OCI-LY3 (cell line): Measurements from ENCODE around the gene FBN2.

ENCODE experiments used
- H2AFZ ChIP-seq: fragments of 200-600, 300-600 bp; shearing (Covaris generic); 2 replicates; pipeline ENCODE4 v1.6.0; 2014; ENCODE audit warnings: antibody characterized with exemption, low read depth, low read length
- H3K27ac ChIP-seq: fragments of 200-600, 300-600 bp; sonication (generic); 2 replicates; pipeline ENCODE4 v1.5.1; 2014; ENCODE audit warnings: mild to moderate bottlenecking, low read length, moderate library complexity, mixed read lengths
- H3K27me3 ChIP-seq: fragments of 200-600, 300-600 bp; sonication (generic); 2 replicates; pipeline ENCODE4 v1.6.1; 2014; ENCODE audit warnings: low read depth, low read length, mixed read lengths
- H3K36me3 ChIP-seq: fragments of 200-600, 300-600 bp; sonication (generic); replicated peaks from 2 replicates; pipeline ENCODE3; 2014; ENCODE audit warnings: low read depth, low read length, mixed read lengths
- H3K4me1 ChIP-seq: fragments of 300-600, 200-600 bp; sonication (generic); 2 replicates; pipeline ENCODE4 v1.6.1; 2014; ENCODE audit warnings: low read length, mixed read lengths
- H3K4me2 ChIP-seq: fragments of 200-600, 300-600 bp; sonication (generic); 2 replicates; pipeline ENCODE4 v1.6.1; 2014; ENCODE audit warnings: low read length, mixed read lengths
- H3K4me3 ChIP-seq: fragments of 300-600, 200-600 bp; sonication (generic); 2 replicates; pipeline ENCODE4 v1.5.1; 2014; ENCODE audit warnings: antibody characterized with exemption, mild to moderate bottlenecking, low read length, moderate library complexity
- H3K79me2 ChIP-seq: fragments of 300-600, 200-600 bp; shearing (Covaris generic); 2 replicates; pipeline ENCODE4 v1.6.1; 2014; ENCODE audit warnings: mild to moderate bottlenecking, low read length, mixed read lengths
- H3K9ac ChIP-seq: fragments of 300-600, 200-600 bp; shearing (Covaris generic); 2 replicates; pipeline ENCODE4 v1.6.0; 2014; ENCODE audit warnings: mild to moderate bottlenecking, low read length, moderate library complexity
- H3K9me3 ChIP-seq: fragments of 200-600, 300-600 bp; shearing (Covaris generic); 2 replicates; pipeline ENCODE4 v1.6.1; 2014; ENCODE audit warnings: low read length, mixed read lengths; ENCODE audit not compliant: insufficient read depth
- H4K20me1 ChIP-seq: fragments of 200-600, 300-600 bp; sonication (generic); 2 replicates; pipeline ENCODE4 v1.6.1; 2016; ENCODE audit warnings: low read length, mixed read lengths; ENCODE audit not compliant: insufficient read depth
- CTCF ChIP-seq: fragments of 200-600, 300-600 bp; sonication (generic); IDR thresholded peaks from 2 replicates; pipeline ENCODE4 v1.5.1; 2014; ENCODE audit warnings: antibody characterized with exemption, low read length, low read depth
- EZH2phosphoT487 ChIP-seq: fragments of 200-600 bp; shearing (Covaris generic); IDR thresholded peaks from 2 replicates; pipeline ENCODE4 v1.6.1; 2018; ENCODE audit warnings: antibody characterized with exemption, mixed run types, low read depth

The FBN2 gene

DNA sequence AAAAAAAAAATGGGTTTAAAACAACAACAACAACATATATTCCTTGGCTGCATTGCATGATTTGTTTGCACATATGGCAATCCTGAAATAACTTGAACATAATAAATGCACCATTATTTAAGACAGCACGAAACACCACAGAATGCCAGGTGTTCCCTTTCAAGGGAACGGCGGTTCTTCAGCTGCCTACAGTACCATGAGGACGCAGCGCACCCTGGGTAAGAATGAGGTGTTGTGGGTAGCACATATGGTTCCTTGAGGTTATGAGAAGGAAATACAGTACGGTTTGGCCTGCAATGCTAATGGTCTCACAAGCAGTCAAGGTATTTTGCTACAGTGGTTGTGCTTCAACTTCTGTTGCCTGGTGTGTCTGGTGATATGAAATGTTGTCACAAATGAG lies 279.7 kb downstream of the FBN2 start:
- H3K9ac ChIP-seq = no peak overlapping the region
- H3K27me3 ChIP-seq = no peaks in the 10 kb centered on the region
- no peak for TF ChIP-seq CTCF
- H3K27ac ChIP-seq = no peak overlapping the region
- H3K9me3 ChIP-seq = no peaks in the 10 kb centered on the region
- H3K79me2 ChIP-seq = no peaks in the 10 kb centered on the region
- peaks cover 7% of the 10 kb centered on the region for H3K4me1 ChIP-seq
- no peak overlapping the region for H3K4me3 ChIP-seq
- no peak overlapping the region for H2AFZ ChIP-seq
- H3K4me2 ChIP-seq = no peak overlapping the region
- no peaks in the 10 kb centered on the region for H3K36me3 ChIP-seq
- H4K20me1 ChIP-seq = no peaks in the 10 kb centered on the region

DNA sequence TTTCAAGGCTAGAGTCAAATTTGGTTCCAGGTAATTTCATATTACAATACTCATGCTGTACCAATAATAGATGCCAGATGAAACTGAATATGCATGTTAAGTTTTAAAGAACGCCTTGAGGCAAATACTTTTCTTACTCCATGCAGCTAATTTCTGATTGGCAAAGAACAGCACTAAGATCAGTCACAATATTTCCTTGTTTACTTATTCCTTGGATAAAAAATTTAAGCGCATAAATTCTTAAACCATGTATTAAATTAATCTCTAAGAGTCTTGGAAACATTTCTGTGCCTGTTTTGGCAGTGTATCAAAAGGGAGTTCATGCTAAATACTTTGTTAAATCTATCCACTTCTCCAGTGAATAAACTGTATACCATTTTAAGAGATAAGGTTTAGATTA lies 281.0 kb downstream of the FBN2 start:
- Histone ChIP-seq H3K36me3 (no peaks in the 10 kb centered on the region), H3K79me2 (no peaks in the 10 kb centered on the region), H3K27me3 (no peaks in the 10 kb centered on the region), H3K9ac (no peak overlapping the region), H3K27ac (no peak overlapping the region), H3K4me1 (peaks cover 7% of the 10 kb centered on the region), H4K20me1 (no peaks in the 10 kb centered on the region), H3K4me3 (no peak overlapping the region), H2AFZ (no peak overlapping the region), H3K9me3 (no peaks in the 10 kb centered on the region), H3K4me2 (no peak overlapping the region)
- no peak for TF ChIP-seq EZH2phosphoT487
- no peak for TF ChIP-seq CTCF

DNA sequence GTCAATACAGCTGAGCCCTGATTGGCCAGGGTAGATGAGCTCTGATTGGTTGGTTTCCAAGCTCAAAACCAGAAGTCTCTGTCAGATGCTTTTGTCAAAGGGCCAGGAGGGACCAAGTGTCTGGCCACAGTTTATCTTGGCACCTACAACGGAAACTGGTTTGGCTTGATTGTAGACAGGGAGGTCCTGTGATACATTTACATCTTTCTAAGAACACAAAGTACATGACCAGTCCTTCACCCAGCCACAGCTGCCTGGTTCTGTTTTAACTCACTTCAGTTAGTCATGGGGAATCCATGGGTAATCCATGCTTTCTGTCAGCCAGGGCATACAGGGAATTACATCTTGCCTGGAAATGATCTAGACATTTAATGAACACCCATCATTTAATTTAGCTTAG lies 283.3 kb downstream of the FBN2 start:
- no peaks in the 10 kb centered on the region for H3K27me3 ChIP-seq
- no peaks in the 10 kb centered on the region for H3K79me2 ChIP-seq
- H3K4me3 ChIP-seq = no peak overlapping the region
- no peak overlapping the region for H3K27ac ChIP-seq
- H3K4me2 ChIP-seq = no peak overlapping the region
- TF ChIP-seq CTCF (no peak), EZH2phosphoT487 (no peak)
- no peaks in the 10 kb centered on the region for H4K20me1 ChIP-seq
- no peaks in the 10 kb centered on the region for H3K9me3 ChIP-seq
- peaks cover 7% of the 10 kb centered on the region for H3K4me1 ChIP-seq
- H3K36me3 ChIP-seq = no peaks in the 10 kb centered on the region
- H2AFZ ChIP-seq = no peak overlapping the region
- H3K9ac ChIP-seq = no peak overlapping the region

DNA sequence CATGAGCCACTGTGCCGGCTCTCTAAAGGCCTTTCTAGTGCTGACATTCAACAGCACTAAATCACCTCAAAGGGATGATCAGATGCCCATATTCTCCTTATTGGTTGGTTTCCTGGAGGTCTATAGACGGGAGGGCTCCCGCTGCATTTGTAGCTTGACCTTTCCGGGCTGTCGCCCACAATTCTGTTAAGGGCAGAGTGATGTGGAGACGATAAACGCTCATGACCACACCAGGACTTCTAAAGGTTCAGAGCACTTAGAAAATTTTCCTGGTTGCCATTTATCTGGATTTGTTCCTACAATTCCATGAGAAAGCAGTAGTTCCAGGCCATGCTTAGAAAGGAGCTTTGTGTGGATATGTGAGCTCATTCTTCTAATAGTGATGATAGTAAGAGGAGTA lies 284.2 kb downstream of the FBN2 start:
- TF ChIP-seq CTCF = no peak
- TF ChIP-seq EZH2phosphoT487 = no peak
- Histone ChIP-seq H3K36me3 (no peaks in the 10 kb centered on the region), H3K79me2 (no peaks in the 10 kb centered on the region), H3K9ac (no peak overlapping the region), H3K27ac (no peak overlapping the region), H4K20me1 (no peaks in the 10 kb centered on the region), H3K4me3 (no peak overlapping the region), H3K27me3 (no peaks in the 10 kb centered on the region), H3K4me2 (no peak overlapping the region), H3K4me1 (peaks cover 7% of the 10 kb centered on the region), H3K9me3 (no peaks in the 10 kb centered on the region), H2AFZ (no peak overlapping the region)
